Heart right ventricle (tissue), 16 donors: Measurements from ENCODE around the gene MOV10. TPM values are rescaled to one million over a fixed set of nuclear protein-coding genes. Genes with fewer than 3 reads are reported as not detected.

Experiments
- ATAC-seq, 8 donors: fragments of 200-7000 bp; cut with Tn5 transposase; one replicate each; pipeline ENCODE4 v1.9.1; 2020; ENCODE audit warnings: mild to moderate bottlenecking in 8 of 8, moderate library complexity in 8 of 8, moderate number of reproducible peaks in 1 of 8
- DNase-seq, 2 donors: peaks; one replicate each; pipeline ENCODE4 v3.0.0-alpha.2; 2020
- H3K27ac ChIP-seq, 10 donors: fragments of 200-600 bp; sonication (generic) in 2 of 10; one replicate each; pipeline versions ENCODE4 v1.5.0 to v1.8.0; 2020 to 2022; ENCODE audit warnings: mild to moderate bottlenecking in 3 of 10
- H3K27me3 ChIP-seq, 7 donors: fragments of 200-600 bp; one replicate each; pipeline ENCODE4 v1.8.0; 2021 to 2022; ENCODE audit warnings: mild to moderate bottlenecking in 2 of 7
- H3K36me3 ChIP-seq, 9 donors: fragments of 200-600 bp; sonication (generic) in 1 of 9; one replicate each; pipeline versions ENCODE4 v1.5.0 to v1.8.0; 2020 to 2022; ENCODE audit warnings: mild to moderate bottlenecking in 2 of 9
- H3K4me1 ChIP-seq, 9 donors: fragments of 200-600 bp; sonication (generic) in 1 of 9; one replicate each; pipeline versions ENCODE4 v1.5.0 to v1.8.0; 2020 to 2022; ENCODE audit warnings: mild to moderate bottlenecking in 4 of 9
- H3K4me3 ChIP-seq, 10 donors: fragments of 200-600 bp; sonication (generic) in 2 of 10; one replicate each; pipeline versions ENCODE4 v1.5.0 to v1.8.0; 2020 to 2022; ENCODE audit warnings: mild to moderate bottlenecking in 7 of 10, moderate library complexity in 2 of 10
- H3K9me3 ChIP-seq, 11 donors: fragments of 200-600 bp in 10 of 11; sonication (generic) in 2 of 11; one replicate each; pipeline versions ENCODE4 v1.5.0 to v1.8.0; 2013 to 2022; ENCODE audit warnings: mild to moderate bottlenecking in 2 of 11, control low read depth in 1 of 11, moderate library complexity in 1 of 11
- WGBS, 2 donors: extraction: QIAGEN DNeasy Blood & Tissue Kit; methylation state at CpG; one replicate each; pipeline ENCODE4 v1.1.7; 2013; ENCODE audit warnings: inconsistent platforms in 1 of 2; 5-methylcytosine and 5-hydroxymethylcytosine counted together
- intact Hi-C, 10 donors: fragments of 100-400 bp; cut with DNase I; formaldehyde crosslinking; loops; one replicate each; pipeline versions ENCODE4 v1.11.1 to v1.14.2; 2022
- long read RNA-seq, 3 donors: library from polyadenylated mRNA; unstranded; transcript quantifications; one replicate each; pipeline ENCODE4 v2.0.0, GENCODE V29; 2020 to 2021
- polyA plus RNA-seq, 2 donors: library from polyadenylated mRNA; stranded (reverse); fragments of 200-250 nt; gene quantifications; one replicate each; pipeline ENCODE4 v1.2.3, GENCODE V29; 2013
- total RNA-seq, 10 donors: library from RNA; stranded (reverse); fragmentation: NEBNext Ultra II Directional in 3 of 10; extraction: Animal tissue kit (Norgen Biotek cat#: 25700) in 3 of 10; gene quantifications; one replicate each; pipeline versions ENCODE4 v1.2.1 to v1.2.4, GENCODE V29; 2021 to 2023
- TF ChIP-seq, protein P1 (sequence below), 9 donors: fragments of 200-600 bp; sonication (generic) in 2 of 9; IDR thresholded peaks; one replicate each; pipeline versions ENCODE4 v1.5.0 to v1.8.0; 2021 to 2022; ENCODE audit warnings: antibody characterized with exemption in 9 of 9, mild to moderate bottlenecking in 5 of 9, moderate library complexity in 1 of 9
- donor health status: Arrhythmogenic right ventricular cardiomyopathy.
- donor health status: ischemic (EF 13 %, LVEDD 7.1; RV severe dilation, severe dysfunction).
- donor health status: healthy with polysubstance abuse.
- donor health status: DM: no; HTN: yes; CAD: no.
- donor health status: DM: no; HTN: no; CAD: no.
- donor health status: ischemic (EF 25% LVEDD 6.9; RV normal size, moderate dysfunction).
- donor health status: ischemic (EF 25% LVEDD 5.7; RV mildly dilated, moderate dysfunction).
- donor health status: healthy.
- donor health status: DM: yes; HTN: yes; CAD: no.
- donor health status: Ischemic cardiomyopathy.
- donor health status: ischemic (EF 35%, LVEDD 5.7; RV mildly dilated, moderate dysfunction).
- donor health status: nonischemic (EF 11% LVEDD 7.7; RV severe dilation, severe dysfunction).
- donor health status: DM: yes; HTN: yes; CAD: no.
- donor health status: PGD.
- donor health status: ischemic (EF 29% LVEDD 5.4; RV normal size, mild dysfunction).
- donor health status: nonischemic (EF 23%, LVEDD 6.1; RV moderate dilation, normal function).

The MOV10 gene
- total RNA-seq (10 to 100 TPM in 8 of 10 donors, 1 to 10 TPM in 2; 6.3 to 25.8 (median 13.9) TPM), polyA plus RNA-seq (10 to 100 TPM; 17.8 to 69.4 TPM)
- long read RNA-seq, donor 1, partial matches to known transcripts: 10 of 18 reads
- long read RNA-seq, donor 1, other reads (novel, unspliced or antisense): 7 of 18 reads
- long read RNA-seq, donor 2, partial matches to known transcripts: 8 of 14 reads
- long read RNA-seq, donor 2, other reads (novel, unspliced or antisense): 3 of 14 reads
- long read RNA-seq, donor 3, transcript MOV10-203 (21 exons, 3,552 nt): major isoform, 6 of 29 reads
- long read RNA-seq, donor 3, partial matches to known transcripts: 7 of 29 reads
- long read RNA-seq, donor 3, other reads (novel, unspliced or antisense): 9 of 29 reads

- H3K4me1 ChIP-seq: peaks cover 10 to 55% (median 30%) of the 10 kb centered on the region in 9 donors
- H3K27me3 ChIP-seq: no peaks in the 10 kb centered on the region
- H3K9me3 ChIP-seq: no peaks in the 10 kb centered on the region
- H3K4me3 ChIP-seq: peak within 1 kb of the TSS; percentile 67 to 92 (median 85)
- DNase-seq: peak; percentile 73 to 76
- H3K36me3 ChIP-seq: peaks cover 0 to 37% (median 9%) of the 10 kb centered on the region in 9 donors
- 0 to 1% methylated on average over 29 to 30 of the region's 30 CpGs for WGBS, 2 donors
- peak within 1 kb of the TSS; percentile 73 to 97 (median 93) for H3K27ac ChIP-seq
- TF ChIP-seq, protein P1, sequence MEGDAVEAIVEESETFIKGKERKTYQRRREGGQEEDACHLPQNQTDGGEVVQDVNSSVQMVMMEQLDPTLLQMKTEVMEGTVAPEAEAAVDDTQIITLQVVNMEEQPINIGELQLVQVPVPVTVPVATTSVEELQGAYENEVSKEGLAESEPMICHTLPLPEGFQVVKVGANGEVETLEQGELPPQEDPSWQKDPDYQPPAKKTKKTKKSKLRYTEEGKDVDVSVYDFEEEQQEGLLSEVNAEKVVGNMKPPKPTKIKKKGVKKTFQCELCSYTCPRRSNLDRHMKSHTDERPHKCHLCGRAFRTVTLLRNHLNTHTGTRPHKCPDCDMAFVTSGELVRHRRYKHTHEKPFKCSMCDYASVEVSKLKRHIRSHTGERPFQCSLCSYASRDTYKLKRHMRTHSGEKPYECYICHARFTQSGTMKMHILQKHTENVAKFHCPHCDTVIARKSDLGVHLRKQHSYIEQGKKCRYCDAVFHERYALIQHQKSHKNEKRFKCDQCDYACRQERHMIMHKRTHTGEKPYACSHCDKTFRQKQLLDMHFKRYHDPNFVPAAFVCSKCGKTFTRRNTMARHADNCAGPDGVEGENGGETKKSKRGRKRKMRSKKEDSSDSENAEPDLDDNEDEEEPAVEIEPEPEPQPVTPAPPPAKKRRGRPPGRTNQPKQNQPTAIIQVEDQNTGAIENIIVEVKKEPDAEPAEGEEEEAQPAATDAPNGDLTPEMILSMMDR (IDR thresholded peaks at IDR 0.05): no peak
- intact Hi-C loops: loop anchor here in 8 of 10 donors (1.0 to 10.0 kb wide), 6 partner anchors 30 to 52 kb away; partner anchors contain the start of gene RHOC (in 5 of the 8)
- peak; percentile 73 to 84 (median 78) for ATAC-seq
These were observed at the start of gene MOV10 for GRCh38 chr1:112674440-112674985. Gene MOV10, plus strand, starts transcription at chr1:112674659. Its CDS starts 254 bp downstream, at chr1:112674913.

- Histone ChIP-seq H3K4me3 (no peak overlapping the region), H3K4me1 (peaks cover 0 to 99% (median 70%) of the 10 kb centered on the region in 9 donors), H3K27me3 (no peaks in the 10 kb centered on the region), H3K36me3 (peaks cover 0 to 54% (median 0%) of the 10 kb centered on the region in 9 donors), H3K9me3 (no peaks in the 10 kb centered on the region), H3K27ac (peak overlapping the region in 1 of 10 donors; percentile 19)
- TF ChIP-seq, protein P1 (IDR thresholded peaks at IDR 0.05): no peak
- intact Hi-C loops: loop anchor here in 6 of 10 donors (5.0 to 10.0 kb wide), 3 partner anchors 47 to 79 kb away; partner anchors contain the start of genes MOV10 (in 5 of the 6) and RHOC (in 1 of the 6)
- ATAC-seq (peak in 6 of 8 donors; percentile 28 to 74 (median 55)), DNase-seq (peak in 1 of 2 donors; percentile 37)
- 88 to 89% methylated on average over 2 of the region's 2 CpGs for WGBS, 2 donors
These were observed 48.8 kb upstream of the MOV10 start for GRCh38 chr1:112625696-112626095.

GRCh38 chr1:112626193-112626592, 48.3 kb upstream of the MOV10 start:
- H3K9me3 ChIP-seq: no peaks in the 10 kb centered on the region
- peaks cover 0 to 99% (median 65%) of the 10 kb centered on the region in 9 donors for H3K4me1 ChIP-seq
- ATAC-seq (no peak), DNase-seq (no peak)
- H3K4me3 ChIP-seq: no peak overlapping the region
- intact Hi-C loops: loop anchor here in 6 of 10 donors (5.0 to 10.0 kb wide), 3 partner anchors 46 to 79 kb away; partner anchors contain the start of genes MOV10 (in 5 of the 6) and RHOC (in 1 of the 6)
- TF ChIP-seq, protein P1 (IDR thresholded peaks at IDR 0.05): no peak
- 96 to 97% methylated on average over 5 of the region's 5 CpGs for WGBS, 2 donors
- no peaks in the 10 kb centered on the region for H3K27me3 ChIP-seq
- no peak overlapping the region for H3K27ac ChIP-seq
- H3K36me3 ChIP-seq: peaks cover 0 to 59% (median 0%) of the 10 kb centered on the region in 9 donors

- H3K36me3 ChIP-seq: peaks cover 0 to 66% (median 0%) of the 10 kb centered on the region in 9 donors
- no peaks in the 10 kb centered on the region for H3K9me3 ChIP-seq
- TF ChIP-seq, protein P1 (IDR thresholded peaks at IDR 0.05): no peak
- no peak overlapping the region for H3K4me3 ChIP-seq
- no peak for ATAC-seq
- no peak for DNase-seq
- no peak overlapping the region for H3K27ac ChIP-seq
- no peaks in the 10 kb centered on the region for H3K27me3 ChIP-seq
- peaks cover 0 to 98% (median 61%) of the 10 kb centered on the region in 9 donors for H3K4me1 ChIP-seq
- intact Hi-C loops: loop anchor here in 6 of 10 donors (5.0 to 10.0 kb wide), 3 partner anchors 45 to 78 kb away; partner anchors contain the start of genes MOV10 (in 5 of the 6) and RHOC (in 1 of the 6)
These were observed 47.6 kb upstream of the MOV10 start for GRCh38 chr1:112626887-112627286.
